ENCODE measurements around the gene DPYSL4. TPM values are rescaled to one million over a fixed set of nuclear protein-coding genes. Genes with fewer than 3 reads are reported as not detected.

DPYSL4 gene
- total and polyA plus RNA-seq, 2 of the 13 experiments (the other 11 are each of a cell fraction or from before 2014, with no cell fraction given) = 0.84 to 1.2 TPM

DNA sequence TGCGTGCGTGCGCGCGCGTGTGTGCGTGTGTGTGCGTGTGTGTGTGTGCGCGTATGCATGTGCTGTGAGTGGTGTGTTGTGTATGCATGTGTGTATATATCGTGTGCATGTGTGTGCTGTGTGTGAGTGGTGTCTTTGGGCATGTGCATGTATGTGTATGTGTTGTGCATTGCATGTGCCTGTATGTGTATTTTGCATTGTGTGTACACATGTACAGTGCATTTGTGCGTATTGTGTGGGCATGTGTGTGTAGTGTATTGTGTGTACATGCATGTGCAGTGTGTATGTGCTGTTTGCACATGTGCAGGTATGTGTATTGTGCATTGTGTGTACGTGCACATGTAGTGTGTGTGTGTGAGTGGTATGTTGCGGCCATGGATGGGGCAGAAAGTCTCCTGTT is 6.0 kb upstream of the DPYSL4 start:
- in situ Hi-C loops (cut with HindIII; ENCODE audit: extremely low pct_ligation_motif_present, low pct_unique_long_range_greater_than_20kb) = no loop called here
- TF ChIP-seq, protein P1, sequence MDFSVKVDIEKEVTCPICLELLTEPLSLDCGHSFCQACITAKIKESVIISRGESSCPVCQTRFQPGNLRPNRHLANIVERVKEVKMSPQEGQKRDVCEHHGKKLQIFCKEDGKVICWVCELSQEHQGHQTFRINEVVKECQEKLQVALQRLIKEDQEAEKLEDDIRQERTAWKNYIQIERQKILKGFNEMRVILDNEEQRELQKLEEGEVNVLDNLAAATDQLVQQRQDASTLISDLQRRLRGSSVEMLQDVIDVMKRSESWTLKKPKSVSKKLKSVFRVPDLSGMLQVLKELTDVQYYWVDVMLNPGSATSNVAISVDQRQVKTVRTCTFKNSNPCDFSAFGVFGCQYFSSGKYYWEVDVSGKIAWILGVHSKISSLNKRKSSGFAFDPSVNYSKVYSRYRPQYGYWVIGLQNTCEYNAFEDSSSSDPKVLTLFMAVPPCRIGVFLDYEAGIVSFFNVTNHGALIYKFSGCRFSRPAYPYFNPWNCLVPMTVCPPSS (IDR thresholded peaks at IDR 0.05) = no peak
- TF ChIP-seq, protein P2, sequence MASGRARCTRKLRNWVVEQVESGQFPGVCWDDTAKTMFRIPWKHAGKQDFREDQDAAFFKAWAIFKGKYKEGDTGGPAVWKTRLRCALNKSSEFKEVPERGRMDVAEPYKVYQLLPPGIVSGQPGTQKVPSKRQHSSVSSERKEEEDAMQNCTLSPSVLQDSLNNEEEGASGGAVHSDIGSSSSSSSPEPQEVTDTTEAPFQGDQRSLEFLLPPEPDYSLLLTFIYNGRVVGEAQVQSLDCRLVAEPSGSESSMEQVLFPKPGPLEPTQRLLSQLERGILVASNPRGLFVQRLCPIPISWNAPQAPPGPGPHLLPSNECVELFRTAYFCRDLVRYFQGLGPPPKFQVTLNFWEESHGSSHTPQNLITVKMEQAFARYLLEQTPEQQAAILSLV (CRISPR knock-in tag; IDR thresholded peaks at IDR 0.05; ENCODE audit: borderline replicate concordance) = no peak
- TF ChIP-seq EZH2 (conservative IDR thresholded peaks at IDR 0.05; ENCODE audit: low read depth, low read length) = no peak
- no peak for TF ChIP-seq HDAC2 (CRISPR knock-in tag; IDR thresholded peaks at IDR 0.05)
- no peak for TF ChIP-seq ZNF468 (CRISPR knock-in tag; IDR thresholded peaks at IDR 0.05)
- TF ChIP-seq, protein P3, sequence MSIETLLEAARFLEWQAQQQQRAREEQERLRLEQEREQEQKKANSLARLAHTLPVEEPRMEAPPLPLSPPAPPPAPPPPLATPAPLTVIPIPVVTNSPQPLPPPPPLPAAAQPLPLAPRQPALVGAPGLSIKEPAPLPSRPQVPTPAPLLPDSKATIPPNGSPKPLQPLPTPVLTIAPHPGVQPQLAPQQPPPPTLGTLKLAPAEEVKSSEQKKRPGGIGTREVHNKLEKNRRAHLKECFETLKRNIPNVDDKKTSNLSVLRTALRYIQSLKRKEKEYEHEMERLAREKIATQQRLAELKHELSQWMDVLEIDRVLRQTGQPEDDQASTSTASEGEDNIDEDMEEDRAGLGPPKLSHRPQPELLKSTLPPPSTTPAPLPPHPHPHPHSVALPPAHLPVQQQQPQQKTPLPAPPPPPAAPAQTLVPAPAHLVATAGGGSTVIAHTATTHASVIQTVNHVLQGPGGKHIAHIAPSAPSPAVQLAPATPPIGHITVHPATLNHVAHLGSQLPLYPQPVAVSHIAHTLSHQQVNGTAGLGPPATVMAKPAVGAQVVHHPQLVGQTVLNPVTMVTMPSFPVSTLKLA (IDR thresholded peaks at IDR 0.05) = peak; percentile 87
- no peak for TF ChIP-seq WIZ (CRISPR knock-in tag; IDR thresholded peaks at IDR 0.05)
- TF ChIP-seq, protein P4, sequence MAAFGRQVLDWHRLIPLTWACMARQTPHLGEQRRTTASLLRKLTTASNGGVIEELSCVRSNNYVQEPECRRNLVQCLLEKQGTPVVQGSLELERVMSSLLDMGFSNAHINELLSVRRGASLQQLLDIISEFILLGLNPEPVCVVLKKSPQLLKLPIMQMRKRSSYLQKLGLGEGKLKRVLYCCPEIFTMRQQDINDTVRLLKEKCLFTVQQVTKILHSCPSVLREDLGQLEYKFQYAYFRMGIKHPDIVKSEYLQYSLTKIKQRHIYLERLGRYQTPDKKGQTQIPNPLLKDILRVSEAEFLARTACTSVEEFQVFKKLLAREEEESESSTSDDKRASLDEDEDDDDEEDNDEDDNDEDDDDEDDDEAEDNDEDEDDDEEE (CRISPR knock-in tag; IDR thresholded peaks at IDR 0.05) = no peak
- H3K27ac ChIP-seq (ENCODE audit: extremely low read length, insufficient read depth, low read length) = no peak overlapping the region
- intact Hi-C loops (cut with micrococcal nuclease; ENCODE audit: unreplicated experiment) = no loop called here
- no peaks in the 10 kb centered on the region for H3K36me3 ChIP-seq (replicated peaks in 1 of 2; ENCODE audit: control insufficient read depth in 1 of 2, insufficient read depth in 2 of 2, low read length in 2 of 2)
- peaks cover 69% of the 10 kb centered on the region for H3K4me1 ChIP-seq (ENCODE audit: insufficient read depth, low read length)
- 72% methylated on average over 14 of the region's 14 CpGs for WGBS (ENCODE audit: low lambda C conversion rate)
- H3K27me3 ChIP-seq (ENCODE audit: control insufficient read depth in 1 of 2, insufficient read depth in 2 of 2, low read length in 2 of 2) = peaks cover 2 to 44% of the 10 kb centered on the region in 2 experiments; a peak in 4 of 5 replicates
- FAIRE-seq = no peak
- H4K20me1 ChIP-seq (ENCODE audit: insufficient read depth, low read length) = peaks cover 4% of the 10 kb centered on the region
- no peak for ATAC-seq
- H3K9me3 ChIP-seq (ENCODE audit: low read length) = no peaks in the 10 kb centered on the region
- no TSS peak for BruUV-seq (replicated peaks)
- no peak overlapping the region for H3K4me3 ChIP-seq (replicated peaks in 1 of 3; ENCODE audit: insufficient read depth in 1 of 3, low read depth in 2 of 3, low read length in 3 of 3)
- POLR2A ChIA-PET = no interaction called here
- no peak overlapping the region for H3K9ac ChIP-seq (ENCODE audit: insufficient read depth, low read depth, low read length)
- CTCF ChIA-PET (ENCODE audit: low intra/inter-chr PET ratio, low total read pairs) = no interaction called here
- H2AFZ ChIP-seq (ENCODE audit: low read length) = no peak overlapping the region
- no peaks in the 10 kb centered on the region for H3K79me2 ChIP-seq (ENCODE audit: insufficient read depth, low read length)
- no peak overlapping the region for H3K4me2 ChIP-seq (ENCODE audit: low read depth, low read length)
- DNase-seq (ENCODE audit: low spot score) = no peak
